DMS79 treated with DMSO at 0.1 percent for 48 hours (cell line): ENCODE data around the gene PRPH.
A peak's percentile ranks its signal among the peaks of the same experiment; 100 is the strongest.
"Not testable (repeated sequence)": the region's sequence is repeated elsewhere in the genome, so short reads cannot be mapped to it uniquely, and the experiment has no call there.

Experiments
- DNase-seq: peaks from one replicate; lab custom pipeline; 2025; lab: John Stamatoyannopoulos, UW

Gene PRPH

DNA sequence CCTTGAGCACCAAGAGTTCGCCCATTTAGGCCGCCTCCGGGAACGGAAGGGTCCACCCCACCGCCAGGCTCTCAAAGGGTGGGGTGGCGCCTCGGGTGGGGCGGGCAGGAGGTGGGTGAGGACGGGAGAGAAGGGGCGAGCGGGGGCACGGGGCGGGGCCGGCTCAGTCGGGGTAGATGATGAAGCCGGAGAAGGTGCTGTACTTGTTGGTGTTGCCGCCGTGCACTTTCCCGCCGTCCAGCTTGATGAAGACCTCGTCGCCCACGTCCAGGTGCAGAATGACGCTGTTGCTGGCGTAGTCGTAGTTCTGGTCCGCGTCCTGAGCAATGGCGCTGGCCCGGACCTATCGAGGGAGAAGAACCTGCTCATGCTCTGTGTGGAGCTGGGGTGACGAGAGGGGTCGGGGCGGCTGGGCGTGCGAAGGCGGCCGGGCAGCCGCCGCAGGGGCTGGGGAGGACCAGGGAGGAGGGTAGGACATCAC lies 38.0 kb downstream of the PRPH start:
- no peak for DNase-seq

DNA sequence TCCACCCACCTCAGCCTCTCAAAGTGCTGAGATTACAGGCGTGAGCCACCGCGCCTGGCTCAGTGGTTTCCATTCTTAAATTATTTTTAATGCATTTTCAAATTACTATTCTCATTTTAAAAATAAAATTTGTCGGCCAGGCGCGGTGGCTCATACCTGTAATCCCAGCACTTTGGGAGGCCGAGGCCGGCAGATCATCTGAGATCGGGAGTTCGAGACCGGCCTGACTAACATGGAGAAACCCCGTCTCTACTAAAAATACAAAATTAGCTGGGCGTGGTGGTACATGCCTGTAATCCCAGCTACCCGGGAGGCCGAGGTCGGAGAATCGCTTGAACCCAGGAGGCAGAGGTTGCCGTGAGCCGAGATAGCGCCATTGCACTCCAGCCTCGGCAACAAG lies 38.8 kb downstream of the PRPH start:
- not testable (repeated sequence) for DNase-seq

DNA sequence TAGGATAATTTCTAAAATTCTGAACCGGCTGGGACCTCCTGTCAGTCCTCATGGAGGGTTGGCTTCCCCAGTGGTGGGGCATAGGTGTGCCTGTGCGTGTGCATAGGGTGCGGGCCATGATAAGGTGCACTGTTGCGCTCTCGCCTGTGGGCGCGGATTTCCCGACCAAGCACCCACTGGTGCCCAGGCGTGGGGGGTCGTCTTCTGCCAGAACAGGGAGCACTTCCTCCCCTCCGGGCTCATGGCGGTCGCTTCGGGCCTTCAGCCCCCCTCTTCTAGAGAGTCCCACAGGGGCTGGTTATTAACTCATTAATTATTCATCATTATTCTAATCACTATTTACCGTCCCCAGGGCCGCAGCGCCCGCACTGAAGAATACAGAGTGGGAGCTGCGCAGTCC lies 39.3 kb downstream of the PRPH start:
- no peak for DNase-seq

DNA sequence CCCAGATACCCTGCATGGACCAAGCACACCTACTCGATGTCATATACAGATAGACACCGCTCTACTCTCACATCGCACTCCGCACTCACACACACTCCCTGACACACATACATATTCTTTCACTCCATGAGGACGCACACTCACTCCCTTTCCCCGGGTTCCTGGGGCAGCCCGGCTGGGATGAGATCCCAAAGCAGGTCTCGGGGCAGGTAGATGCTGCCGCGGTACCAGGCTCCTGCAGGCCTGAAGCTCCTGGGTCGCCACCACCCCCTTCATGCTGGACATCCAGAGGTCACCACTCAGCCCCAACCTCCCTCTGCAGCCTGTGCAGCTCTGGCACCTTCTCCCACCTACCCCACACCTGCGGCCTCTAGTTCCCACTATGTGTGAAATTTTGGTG lies 39.7 kb downstream of the PRPH start:
- no peak for DNase-seq

- no peak for DNase-seq
These were observed 40.4 kb downstream of the PRPH start for GRCh38 chr12:49335118-49335954.

- no peak for DNase-seq
These were observed 41.2 kb downstream of the PRPH start for GRCh38 chr12:49335955-49336644.

DNA sequence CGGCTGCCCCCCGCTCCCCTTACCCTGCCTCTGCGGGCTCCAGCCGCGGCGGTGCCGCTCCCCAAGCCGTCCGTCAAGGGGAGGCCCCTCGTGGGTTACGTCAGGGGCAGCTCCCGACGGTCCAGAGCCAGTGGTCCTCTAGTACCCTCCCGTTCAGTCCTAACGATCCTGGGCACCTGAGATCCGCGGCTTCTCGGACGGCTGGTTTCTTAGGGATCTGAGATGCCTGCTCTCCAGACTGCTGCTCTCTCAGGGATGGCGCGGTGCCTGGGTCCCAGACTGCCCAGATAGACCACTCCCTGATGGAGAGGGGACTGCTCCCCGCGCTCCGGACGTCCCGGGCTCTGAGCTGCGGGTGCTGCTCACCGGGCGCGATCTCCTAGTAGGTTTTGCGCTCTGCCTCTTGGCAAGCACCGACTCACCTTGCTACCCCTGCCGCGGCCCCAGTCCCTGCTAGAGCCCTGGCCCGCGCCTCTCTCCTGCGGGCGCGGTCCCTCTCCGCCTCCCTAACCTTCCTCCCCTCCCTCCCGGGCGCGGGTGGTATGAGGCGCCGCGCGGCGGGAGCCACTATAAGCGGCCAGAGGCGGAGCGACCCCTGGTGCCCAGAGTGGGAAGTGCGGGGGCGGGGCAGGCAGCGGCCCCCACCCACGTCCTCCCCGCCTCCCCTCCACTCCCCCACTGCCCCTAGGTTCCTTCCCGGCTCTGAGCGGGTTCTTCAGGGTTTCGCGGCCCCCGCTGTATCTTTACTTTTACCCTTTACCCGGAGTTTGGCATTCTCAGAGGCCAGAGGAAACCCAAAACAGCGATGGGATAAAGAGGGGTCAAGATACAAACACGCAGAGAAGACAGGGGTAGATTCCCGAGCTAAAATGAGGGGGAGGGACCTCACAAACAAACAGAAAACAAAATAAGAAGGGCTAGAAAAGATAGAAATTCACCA lies 42.0 kb downstream of the PRPH start, which contains the start of gene C1QL4:
Gene C1QL4, minus strand, starts transcription at position 544 of the 940 bp plus-strand sequence. CDS start 711 bp downstream, outside the sequence.
- peak; percentile 73 for DNase-seq

- DNase-seq: no peak
These were observed 44.0 kb downstream of the PRPH start for GRCh38 chr12:49338830-49339463.

GRCh38 chr12:49339464-49339861 lies 44.5 kb downstream of the PRPH start:
- DNase-seq: peak; percentile 53

GRCh38 chr12:49340095-49340870 lies 45.3 kb downstream of the PRPH start:
- no peak for DNase-seq

DNA sequence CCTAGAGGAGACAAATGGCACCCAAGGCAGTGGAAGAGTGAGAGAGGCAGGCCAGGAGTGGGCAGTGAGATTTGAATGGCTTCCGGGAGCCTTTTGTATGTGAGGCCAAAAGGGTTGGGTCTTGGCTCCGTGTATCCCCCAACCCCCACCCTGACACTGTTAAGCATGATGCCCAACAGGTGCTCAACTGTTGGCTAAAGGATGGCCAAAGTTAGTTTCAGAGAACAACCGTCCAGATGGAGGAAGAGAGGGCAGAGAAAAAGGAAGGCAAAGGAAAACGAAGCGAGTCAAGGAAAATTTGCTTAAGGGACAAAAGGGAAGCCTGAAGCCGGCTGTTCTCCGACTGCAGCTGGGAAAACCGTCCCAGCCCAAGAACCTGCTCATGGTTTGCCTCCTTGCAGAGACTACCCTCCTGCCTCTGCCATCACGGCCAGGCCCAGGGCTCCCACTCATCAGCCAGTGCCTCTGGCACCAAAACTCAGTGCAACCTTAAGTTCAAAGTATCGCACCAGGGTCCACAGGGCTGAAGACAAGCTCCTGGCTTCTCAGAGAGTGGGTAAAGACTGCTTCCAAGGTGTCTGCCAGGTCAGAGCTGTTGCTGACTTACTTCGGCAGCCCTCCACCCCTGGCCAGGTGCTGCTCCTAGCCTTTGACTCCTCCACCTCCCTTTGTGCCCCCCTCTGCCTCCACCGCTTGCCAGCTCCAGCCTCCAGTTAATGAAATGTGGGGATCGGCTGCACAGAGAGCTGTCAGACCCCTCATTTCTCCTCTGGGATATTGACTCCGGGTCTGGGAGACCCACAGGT lies 46.2 kb downstream of the PRPH start:
- DNase-seq: no peak

DNA sequence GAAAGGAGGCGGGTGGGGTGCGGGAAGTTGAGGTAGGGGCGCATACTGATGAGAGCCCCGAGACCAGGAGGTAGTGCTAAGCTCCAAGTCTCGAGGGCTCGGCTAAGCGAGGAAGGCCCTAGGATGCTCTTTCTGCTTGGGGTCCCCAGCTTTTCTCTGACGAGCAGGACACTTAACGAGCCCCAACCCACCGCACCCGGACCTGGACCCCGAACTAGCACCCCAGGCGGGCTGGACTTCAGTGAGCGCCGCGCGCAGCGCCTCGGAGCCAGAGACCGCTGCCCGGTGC lies 46.8 kb downstream of the PRPH start:
- no peak for DNase-seq

GRCh38 chr12:49342066-49342913 lies 47.3 kb downstream of the PRPH start:
- peak; percentile 95 for DNase-seq

- peak; percentile 41 for DNase-seq
These were observed 48.2 kb downstream of the PRPH start for GRCh38 chr12:49342914-49343731.

- DNase-seq: no peak
These were observed 49.6 kb downstream of the PRPH start for GRCh38 chr12:49344486-49345050.

DNA sequence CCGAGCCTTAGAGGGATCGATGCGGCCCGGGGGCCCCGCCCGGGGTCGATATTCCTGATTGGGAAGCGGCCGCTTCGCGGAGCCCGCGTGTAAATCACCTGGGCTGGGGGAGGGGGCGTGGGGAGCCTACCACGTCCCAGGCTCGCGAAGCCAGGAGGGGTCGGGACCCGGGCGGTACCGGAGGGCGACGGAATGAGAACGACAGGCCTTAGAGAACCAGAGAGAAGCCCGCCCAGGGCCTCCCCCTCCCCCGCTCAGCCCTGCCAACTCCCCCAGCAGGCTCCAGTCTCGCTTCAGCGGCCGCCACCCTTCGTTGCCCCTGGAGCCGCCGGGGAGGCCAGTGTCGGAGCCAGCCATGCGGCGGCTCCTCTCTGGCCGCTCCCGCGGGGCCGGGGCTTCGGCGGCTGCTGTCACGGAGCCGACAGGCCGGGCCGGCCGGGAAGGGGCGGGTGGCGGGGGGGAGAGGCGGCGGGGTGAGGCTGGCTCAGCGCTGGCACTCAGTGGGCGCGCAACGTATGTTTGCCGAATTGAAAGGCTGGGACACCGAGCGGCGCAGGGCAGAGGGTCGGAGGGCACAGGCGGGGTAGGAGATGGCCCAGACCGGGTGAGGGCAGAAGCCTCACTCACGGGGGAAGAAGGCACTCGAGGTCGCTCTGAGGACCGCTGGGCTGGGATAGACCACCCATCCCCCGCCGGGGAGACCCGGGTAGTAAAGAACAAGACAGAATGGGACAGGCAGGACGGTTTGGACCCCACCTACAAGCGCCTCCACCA lies 50.3 kb downstream of the PRPH start:
- DNase-seq: peak; percentile 69
